Measurements from ENCODE around the gene ACTN2.

- TF ChIP-seq POLR2A (IDR thresholded peaks at IDR 0.05) (no peak), POLR2AphosphoS5 (IDR thresholded peaks at IDR 0.05) (no peak)
- TF ChIP-seq, protein P1, sequence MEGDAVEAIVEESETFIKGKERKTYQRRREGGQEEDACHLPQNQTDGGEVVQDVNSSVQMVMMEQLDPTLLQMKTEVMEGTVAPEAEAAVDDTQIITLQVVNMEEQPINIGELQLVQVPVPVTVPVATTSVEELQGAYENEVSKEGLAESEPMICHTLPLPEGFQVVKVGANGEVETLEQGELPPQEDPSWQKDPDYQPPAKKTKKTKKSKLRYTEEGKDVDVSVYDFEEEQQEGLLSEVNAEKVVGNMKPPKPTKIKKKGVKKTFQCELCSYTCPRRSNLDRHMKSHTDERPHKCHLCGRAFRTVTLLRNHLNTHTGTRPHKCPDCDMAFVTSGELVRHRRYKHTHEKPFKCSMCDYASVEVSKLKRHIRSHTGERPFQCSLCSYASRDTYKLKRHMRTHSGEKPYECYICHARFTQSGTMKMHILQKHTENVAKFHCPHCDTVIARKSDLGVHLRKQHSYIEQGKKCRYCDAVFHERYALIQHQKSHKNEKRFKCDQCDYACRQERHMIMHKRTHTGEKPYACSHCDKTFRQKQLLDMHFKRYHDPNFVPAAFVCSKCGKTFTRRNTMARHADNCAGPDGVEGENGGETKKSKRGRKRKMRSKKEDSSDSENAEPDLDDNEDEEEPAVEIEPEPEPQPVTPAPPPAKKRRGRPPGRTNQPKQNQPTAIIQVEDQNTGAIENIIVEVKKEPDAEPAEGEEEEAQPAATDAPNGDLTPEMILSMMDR (IDR thresholded peaks at IDR 0.05): no peak
Measured at GRCh38 chr1:236720611-236721010, 34.3 kb downstream of the ACTN2 start.
